GM19023 (cell line): ENCODE data around the gene SERPINA12.

Experiments
- ATAC-seq: cut with Tn5 transposase; IDR thresholded peaks from one replicate; pipeline ENCODE4 v1.9.1; 2021; ENCODE audit warnings: mild to moderate bottlenecking, moderate library complexity; ENCODE audit not compliant: unreplicated experiment

Gene SERPINA12, protein sequence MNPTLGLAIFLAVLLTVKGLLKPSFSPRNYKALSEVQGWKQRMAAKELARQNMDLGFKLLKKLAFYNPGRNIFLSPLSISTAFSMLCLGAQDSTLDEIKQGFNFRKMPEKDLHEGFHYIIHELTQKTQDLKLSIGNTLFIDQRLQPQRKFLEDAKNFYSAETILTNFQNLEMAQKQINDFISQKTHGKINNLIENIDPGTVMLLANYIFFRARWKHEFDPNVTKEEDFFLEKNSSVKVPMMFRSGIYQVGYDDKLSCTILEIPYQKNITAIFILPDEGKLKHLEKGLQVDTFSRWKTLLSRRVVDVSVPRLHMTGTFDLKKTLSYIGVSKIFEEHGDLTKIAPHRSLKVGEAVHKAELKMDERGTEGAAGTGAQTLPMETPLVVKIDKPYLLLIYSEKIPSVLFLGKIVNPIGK

DNA sequence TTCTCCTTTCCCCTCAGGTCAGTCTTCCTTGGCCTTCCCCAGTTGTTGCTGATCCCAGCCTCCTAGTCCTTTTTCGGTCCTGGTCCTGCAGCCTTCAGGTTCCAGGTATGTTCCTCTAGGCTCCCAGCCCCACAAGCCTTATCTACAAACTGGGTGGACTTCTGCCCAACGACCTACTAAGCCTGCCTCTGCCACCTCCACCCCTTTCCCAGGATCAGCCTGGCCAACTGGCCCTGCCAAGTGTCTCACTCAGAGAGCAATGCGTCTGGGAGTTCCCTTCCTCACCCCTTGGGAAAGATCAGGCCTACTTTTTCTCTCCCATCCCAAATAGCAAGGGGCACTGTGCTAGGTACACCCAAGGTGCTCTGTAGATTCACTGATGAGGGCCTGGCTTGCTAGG lies at the start of gene SERPINA12:
SERPINA12 (minus strand) TSS at position 114 of the 400 bp plus-strand sequence. CDS start 11,072 bp downstream, outside the sequence.
- no peak for ATAC-seq

DNA sequence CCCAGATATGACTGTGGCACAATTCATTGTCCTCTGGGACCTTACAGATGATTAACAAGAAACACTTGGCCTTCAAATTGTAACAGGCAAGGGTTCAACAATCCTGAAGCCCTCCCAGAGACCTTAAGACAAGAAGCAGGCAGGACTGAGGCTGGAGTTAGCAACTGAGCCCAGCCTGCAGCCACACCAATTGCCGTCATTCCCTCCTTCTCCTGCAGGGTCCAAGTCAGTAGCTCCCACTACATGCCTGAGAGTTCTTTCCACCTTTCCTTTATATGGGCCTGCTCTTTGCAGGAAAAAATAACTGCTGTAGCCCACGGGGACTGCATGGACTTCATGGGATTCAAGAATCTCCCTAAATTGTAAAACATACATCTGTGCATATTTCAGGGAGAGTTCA lies 49.6 kb upstream of the SERPINA12 start:
- ATAC-seq: no peak

DNA sequence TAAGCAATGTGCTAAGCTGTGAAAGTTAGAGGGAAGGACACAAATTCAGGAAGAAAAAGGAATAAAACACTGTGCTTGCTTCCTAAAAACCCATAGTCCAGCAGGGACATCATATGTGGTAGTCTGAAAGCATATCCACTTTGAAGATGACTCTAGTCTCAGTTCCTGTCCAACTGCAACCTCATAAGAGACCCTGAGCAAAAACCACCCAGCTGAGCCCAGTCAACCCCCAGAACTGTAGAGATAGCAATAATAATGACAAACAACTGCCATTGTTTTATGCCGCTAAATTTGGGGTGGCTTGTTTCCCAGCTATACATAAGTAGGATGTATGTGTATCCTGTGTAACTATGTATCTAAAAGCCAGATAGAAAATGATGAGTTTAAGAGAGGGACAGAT lies 48.1 kb upstream of the SERPINA12 start:
- no peak for ATAC-seq

DNA sequence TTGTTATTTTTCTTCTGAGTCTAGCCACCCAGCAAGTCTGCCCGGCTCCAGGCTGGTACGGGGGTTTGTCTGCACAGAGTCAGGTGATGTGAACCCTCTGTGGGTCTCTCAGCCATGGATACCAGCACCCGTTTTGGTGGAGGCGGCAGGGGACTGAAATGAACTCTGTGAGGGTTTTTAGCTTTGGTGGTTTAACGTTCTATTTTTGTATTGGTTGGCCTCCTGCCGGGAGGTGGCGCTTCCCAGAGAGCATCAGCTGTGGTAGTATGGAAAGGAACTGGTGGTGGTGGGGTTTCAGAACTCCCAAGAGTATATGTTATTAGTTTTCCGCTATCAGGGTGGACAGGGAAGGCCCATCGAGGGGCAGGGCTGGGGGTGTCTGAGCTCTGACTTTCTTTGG lies 46.7 kb upstream of the SERPINA12 start:
- ATAC-seq: no peak

DNA sequence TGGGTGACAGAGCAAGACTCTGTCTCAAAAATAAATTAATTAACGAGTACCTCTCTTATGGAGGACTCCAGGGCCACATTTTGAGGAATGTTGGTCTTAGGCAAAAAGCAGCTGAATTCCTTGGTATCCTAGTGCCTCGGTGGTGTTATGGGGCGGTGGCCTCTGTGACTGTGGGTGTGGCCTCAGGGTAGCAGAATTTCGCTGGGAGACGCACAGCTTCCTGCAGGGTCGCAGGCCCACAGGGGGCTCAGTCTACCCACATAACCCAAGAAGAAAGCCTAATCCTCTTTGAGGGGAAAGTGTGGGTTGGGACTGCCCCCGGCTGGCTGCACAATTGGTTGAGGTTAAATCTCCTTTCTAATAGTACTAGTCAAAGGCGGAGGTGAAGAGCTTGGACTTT lies 40.8 kb upstream of the SERPINA12 start:
- no peak for ATAC-seq

DNA sequence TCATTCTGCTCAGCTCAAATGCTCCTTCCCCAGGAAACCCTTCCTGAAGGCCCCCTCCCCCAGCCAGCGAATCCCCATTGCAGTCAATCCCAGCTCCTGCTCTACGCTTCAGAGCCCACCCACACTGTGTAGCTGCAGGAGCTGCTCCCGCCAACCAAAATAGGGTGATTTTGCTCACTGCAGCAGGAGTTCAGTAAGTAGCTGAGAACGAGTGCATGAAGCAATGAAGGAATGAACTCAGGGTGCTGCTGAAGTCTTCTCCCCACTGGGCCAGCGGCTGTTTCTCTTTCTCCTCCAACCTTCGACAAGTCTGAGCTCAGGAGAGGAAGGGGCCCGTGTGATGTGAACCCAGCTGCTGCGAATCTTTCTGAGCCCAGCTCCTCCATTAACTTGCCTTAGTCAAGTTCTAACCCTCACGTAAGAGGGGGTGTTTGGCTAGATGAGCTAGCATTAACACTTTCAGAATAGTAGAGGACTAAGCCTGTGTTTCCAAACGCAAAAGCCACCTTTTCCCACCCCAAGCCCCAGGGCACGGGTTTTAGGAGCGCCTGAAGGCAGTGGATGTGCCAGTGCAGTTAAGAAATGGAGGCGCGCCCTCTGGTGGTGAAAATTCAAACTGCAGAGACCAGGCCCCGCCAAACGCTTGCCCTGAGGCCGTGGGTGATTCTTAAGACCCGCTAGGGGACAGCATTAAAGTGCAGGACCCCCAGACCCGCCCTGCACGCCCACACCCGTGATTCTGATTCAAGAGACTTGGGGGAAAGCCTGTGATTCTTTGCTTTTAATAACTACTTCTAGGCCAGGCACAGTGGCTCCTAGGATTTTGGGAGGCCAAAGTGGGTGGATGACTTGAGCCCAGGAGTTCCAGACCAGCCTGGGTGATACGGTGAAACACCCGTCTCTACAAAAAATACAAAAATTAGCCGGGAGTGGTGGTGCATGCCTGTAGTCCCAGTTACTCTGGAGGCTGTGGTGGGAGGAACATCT lies 40.0 kb upstream of the SERPINA12 start:
- ATAC-seq: no peak

DNA sequence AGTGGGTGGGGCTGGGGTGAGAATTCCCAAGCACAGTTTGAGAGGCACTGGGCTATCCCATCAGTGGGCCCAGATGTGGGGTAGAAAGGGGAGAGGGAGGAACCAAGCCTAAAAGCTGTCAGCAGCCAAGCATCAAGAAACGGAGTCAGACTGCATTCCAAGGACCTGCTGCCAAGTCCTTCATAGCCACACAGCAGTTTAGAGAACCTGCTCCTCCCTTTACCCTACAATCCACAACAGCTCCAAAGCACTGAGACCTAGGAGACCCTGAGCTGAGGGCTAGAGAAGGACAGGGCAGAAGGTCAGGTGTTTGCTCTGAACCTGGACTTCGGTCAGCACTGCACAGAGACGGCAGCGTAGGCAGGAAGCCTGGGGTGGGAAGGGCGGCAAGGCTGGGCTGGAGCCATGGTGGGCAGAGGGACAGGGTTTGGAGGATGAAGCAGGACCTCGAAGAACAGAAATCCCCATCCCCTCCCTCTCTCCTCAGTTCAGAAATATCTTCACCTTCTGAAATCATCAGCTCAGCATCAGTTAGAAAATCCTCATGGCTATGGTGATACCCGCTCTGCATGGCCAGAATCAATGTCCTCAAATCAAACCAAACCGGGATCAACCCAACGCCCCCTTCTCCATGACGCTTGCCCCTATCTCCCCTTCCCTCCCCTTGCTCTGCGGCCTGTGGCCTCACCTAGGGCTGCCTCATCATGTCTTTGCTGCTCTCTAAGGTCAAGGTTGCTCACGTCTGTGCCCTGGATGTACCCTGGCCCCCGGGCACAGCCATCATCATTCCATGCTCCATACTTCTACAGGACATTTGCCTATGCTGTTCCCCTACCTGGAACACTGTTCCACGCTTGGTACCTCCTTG lies 39.1 kb upstream of the SERPINA12 start:
- ATAC-seq: no peak

DNA sequence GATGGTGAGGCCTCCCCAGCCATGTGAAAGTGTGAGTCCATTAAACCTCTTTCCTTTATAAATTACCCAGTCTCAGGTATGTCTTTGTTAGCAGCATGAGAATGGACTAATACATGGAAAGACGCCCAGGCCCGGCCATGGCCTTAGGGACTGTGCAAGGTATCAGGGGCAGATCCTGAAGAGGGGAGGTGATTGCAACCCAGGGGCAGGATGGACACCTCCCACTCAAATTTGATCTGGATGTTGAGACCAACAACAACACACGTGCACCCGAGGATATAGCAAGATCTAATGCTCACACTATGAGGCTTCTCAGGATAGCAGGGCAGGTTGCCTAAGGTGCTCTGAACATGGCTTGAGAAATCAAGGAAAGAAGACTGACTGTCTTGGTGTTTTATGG lies 38.5 kb upstream of the SERPINA12 start:
- no peak for ATAC-seq

DNA sequence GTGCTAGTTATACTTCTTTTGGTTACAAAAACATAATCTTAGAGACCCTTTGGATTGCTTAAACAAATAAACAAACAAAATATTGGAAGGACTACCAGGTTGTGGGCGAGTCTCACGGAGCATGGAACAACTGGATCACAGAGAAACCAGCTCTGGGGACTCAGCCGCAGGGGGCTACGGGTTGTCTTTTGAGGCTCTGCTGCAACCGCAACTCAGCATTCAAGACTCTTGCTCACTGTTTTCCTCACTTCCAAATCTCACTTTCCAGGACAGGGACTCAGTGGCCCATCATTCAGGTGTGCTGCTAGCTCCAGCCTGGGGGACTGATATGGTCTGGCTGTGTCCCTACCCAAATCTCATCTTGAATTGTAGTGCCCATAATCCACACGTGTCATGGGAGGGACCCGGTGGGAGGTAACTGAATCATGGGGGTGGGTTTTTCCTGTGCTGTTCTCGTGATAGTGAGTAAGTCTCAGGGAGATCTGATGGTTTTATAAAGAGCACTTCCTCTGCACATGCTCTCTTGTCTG lies 37.9 kb upstream of the SERPINA12 start:
- ATAC-seq: no peak

DNA sequence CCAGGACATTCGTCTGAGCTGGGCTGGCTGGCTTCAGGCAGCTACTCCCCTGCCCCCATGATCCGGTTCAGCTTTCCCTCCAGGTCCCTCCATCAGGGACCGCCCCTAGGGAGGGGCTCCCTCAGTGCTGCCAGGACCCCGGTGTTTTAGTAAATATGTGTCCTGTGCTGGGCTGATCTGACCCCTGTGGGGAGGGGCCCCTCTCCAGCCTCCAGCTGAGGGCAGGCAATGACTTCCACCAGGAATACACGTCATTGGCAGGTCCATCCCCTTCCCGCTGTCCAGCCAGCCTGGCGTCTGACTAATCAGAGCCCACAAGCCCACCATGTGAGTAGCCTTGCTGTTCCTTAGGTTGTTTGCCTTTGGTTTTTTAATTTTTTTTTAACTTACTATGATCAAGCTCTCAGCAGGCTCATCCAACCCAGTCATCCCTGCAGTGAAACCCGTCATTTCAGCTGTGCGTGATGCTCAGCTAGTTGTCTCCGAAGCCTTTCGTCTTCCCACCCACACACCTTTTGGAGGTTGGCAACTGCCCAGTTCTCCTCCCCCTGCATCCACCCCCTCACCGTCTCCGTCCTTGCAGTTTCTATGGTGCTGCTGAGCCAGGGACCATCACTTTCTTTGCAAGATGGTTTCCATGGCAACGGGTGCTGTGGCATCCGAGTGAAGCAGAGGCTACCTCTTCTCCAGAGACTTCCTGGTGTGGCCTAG lies 36.0 kb upstream of the SERPINA12 start:
- ATAC-seq: no peak

DNA sequence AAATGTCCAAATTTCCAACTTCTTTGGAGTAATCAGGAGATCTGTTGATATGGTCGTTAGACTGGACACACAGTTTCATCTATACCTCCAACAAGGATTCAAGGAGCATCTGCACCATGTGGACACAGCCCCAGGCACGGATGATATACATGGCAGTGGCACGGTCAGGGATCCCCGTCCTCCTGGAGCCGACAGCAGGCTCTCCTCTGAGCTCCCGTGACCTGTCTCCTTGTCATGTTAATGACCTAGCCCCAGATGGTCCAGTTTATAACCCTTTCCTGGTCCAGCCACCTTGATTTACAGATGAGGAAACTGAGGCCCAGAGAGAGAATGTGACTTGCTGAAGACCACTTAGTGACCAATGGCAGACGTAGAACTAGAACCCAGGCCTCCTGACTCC lies 35.5 kb upstream of the SERPINA12 start:
- ATAC-seq: no peak

DNA sequence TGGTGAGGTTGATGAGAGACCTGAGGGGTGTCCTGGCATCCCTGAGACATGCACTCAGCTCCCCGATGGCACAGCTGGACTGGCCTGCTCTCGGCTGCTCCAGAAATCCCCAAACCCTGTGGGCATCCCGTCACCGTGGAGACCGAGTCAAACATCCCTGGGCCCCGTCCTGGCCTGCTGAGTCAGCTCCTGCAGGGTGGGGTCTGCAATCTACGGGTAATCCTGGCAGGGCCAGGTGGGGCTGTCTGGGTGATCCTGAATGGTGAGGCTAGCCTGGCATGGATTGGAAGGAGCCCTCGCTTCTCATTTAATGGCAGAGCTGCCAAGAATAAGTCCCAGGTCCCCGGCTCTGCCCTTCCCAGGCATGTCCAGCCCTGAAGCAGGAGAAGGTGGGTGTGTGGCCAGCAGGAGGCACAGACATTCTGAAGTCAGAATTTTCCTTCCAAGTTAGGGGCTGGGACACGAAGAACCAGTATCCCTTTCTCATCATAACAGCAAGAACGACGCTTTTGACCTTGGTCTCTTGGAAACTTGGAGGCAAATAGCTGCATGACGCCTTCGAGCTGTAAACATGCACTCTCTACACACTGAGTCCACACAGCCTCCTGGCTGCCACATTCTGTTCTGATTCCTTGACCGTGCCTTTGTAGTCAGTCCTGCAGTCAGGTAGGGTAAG lies 34.3 kb upstream of the SERPINA12 start:
- no peak for ATAC-seq

DNA sequence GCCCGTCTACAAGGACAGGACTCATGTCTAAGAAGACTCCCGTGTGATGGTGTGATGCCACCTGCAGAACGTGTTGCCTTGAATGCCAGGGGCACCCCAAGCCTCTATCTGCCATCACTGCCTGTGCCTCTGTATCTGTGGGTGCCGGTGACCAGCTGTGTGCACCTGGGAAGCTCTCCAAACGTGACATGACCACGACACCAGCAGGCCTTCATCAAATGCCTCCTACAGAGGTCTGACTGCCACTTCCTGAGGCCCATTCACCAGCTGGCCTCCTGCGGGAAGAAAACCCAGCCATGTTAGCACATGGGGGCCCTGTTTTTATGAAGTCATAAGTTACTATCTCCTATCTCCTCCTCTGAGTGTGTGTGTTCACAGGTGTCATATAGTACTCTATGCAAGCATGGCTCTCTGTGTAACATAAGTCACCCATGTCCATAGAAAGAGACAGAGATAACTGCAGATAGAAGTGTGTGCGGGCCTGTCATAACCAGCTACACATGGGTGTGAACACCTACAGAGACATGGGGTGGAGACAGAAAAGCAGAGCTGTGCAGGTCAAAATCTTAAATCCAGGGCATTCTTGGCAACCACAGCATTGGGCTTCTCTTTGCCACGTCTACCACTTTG lies 33.7 kb upstream of the SERPINA12 start:
- ATAC-seq: no peak

DNA sequence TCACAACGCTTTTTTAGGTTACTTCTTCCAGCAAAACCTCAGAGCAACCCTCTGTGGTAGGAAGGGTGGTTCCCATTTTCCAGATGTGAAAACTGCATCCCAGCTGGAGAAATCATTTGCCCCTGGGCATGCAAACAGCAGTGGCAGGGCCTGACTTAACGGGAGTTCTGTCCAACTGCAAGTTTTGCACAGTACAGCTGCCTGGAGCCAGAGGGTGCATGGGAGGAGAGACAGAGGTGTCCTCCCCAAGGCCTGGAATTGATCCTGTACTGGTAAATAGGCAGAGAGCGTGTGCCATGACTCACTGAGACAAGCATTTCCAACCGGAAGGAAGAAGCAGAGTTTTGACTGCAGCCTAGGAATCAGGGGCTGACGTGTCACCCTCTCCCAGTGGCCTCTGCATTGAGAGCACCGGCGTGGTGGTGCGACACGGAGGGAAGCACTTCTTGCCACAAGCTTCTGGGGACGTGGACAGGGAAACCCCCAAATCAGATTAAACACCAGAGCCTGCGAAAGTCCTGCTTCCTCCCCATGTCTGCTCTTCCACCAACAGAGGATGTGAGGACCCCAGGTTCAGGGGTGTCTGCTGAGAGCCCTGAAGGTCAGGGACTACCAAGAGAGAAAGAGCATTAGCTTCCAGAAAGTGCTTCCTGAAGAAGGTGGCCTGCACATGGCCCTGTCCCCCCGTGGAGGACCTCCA lies 33.0 kb upstream of the SERPINA12 start:
- no peak for ATAC-seq

DNA sequence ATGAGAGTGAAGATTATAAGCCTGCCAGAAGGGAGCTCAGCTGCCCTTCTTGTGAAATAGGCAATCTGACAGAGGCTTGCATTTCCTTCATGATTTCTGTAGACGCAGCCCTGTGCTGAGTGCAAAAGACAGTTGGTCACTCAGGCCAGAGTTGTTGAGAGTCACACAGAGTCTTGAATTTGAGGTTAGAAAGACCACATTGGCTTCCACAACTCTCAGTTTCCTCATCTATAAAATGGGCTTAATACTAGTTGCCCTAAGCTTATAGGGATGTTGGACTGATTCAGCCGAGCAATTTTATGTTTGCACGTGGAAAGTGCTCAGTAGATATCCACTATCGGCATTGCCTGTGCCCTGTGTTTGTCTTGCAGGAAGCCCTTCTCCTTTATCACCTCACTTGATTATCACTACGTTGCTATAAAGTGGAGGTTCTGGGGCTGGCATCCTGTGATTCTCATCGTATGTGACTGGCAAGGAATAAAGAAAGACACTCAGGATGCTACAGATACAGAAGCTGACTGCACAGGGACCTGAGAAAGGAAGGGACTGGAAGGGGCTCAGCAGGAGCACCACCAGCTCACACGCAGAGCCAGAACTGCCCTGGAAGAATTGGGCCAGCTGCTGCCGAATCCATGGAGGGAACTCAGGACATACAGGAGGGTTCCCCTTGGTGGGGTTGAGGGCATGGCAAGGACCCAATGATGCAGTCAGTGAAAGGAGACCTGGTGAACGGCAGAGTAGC lies 32.1 kb upstream of the SERPINA12 start:
- ATAC-seq: no peak

DNA sequence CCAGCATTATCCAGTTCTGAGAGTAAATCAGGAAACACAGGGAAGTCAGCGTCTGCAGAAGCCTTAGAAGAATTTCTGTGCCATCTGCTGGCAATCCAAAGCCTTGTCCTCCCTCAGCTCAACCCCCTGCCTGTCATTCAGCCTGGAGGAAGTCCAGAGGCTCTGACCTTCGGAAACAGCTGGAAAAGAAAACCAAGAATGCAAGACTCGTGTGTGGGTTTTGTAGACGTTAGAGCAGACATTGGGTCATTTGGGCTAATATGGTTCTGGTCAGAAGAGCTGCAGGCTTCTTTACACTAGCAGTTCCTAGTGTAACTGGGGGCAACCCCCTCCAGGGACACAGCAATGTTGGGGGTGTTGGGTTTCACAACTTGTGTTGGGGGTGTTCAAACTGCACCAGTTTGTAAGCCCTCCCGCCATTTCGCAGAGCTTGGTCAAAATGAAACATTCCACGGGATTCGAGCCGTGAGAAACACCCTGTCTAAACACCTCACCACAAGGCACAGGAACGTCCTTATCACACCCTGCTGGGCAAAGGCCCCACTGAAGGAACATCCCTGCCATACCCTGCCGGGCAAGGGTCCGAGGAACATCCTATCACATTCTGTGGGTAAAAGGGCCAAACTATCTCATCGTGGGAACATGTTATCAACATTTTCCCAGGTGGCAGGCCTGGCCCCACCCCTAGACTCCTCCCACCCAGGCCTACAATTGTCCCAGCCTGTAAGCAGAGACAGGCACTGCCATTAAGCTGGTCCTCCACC lies 30.9 kb upstream of the SERPINA12 start:
- ATAC-seq: no peak

DNA sequence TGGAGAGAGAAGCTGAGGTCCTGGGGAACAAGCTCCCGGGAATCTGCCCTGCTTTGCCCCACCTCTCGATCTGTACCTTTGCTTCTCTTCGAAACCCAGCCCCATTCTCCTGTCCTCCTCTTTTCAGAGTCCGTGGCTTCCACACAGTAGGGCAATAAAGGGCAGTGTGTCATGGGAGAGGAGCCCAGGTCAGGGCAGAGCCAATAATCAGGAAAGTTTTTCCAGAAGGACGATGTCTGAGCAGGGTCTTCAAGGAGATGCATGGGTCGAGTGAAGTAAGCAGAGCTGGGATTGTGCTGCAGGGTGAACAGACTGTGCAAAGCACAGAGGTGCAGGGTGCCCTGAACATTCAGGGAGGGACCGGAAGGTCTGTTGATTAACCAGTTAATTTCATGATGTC lies 29.9 kb upstream of the SERPINA12 start:
- ATAC-seq: no peak
